ENCODE measurements around the gene ITGAL. TPM values are rescaled to one million over a fixed set of nuclear protein-coding genes. Genes with fewer than 3 reads are reported as not detected.

The ITGAL gene
- total RNA-seq, 1 donor: 0.36 TPM

DNA sequence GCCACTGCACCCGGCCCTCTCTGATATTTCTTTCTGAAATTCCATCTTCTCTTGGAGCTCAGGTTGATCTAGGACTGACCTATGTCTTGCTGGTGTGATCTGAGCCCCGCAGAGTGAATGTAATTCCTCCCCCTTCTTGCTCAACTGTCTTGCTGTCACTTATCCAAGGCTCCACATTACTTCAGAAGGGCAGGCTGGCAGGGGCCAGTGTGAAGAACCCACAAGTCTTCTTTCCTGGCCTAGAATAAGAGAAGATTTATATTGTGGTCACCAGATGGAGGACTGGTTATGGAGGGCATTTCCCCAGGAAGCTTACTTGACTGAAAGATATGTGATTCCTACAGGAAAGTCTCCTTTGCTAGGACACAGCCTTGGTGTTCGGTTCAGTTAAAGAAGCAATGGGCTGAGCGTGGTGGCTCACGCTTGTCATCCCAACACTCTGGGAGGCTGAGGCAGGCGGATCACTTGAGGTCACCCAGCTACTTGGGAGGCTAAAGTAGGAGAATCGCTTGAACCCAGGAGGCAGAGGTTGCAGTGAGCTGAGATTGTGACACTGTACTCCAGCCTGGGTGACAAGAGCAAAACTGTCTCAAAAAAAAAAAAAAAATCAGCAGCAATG, 13.4 kb downstream of the ITGAL start:
- H3K79me2 ChIP-seq (ENCODE audit: insufficient read depth, low read length): no peaks in the 10 kb centered on the region
- no peaks in the 10 kb centered on the region for H3K4me1 ChIP-seq (ENCODE audit: insufficient read depth, low read length)
- no peaks in the 10 kb centered on the region for H3K36me3 ChIP-seq (ENCODE audit: insufficient read depth, low read length)
- no peaks in the 10 kb centered on the region for H3K27me3 ChIP-seq (ENCODE audit: insufficient read depth, low read length)
- H3K4me2 ChIP-seq (ENCODE audit: insufficient read depth, low read length): no peak overlapping the region
- no peak overlapping the region for H3K27ac ChIP-seq (ENCODE audit: low read depth, low read length)
- TF ChIP-seq, protein P1, sequence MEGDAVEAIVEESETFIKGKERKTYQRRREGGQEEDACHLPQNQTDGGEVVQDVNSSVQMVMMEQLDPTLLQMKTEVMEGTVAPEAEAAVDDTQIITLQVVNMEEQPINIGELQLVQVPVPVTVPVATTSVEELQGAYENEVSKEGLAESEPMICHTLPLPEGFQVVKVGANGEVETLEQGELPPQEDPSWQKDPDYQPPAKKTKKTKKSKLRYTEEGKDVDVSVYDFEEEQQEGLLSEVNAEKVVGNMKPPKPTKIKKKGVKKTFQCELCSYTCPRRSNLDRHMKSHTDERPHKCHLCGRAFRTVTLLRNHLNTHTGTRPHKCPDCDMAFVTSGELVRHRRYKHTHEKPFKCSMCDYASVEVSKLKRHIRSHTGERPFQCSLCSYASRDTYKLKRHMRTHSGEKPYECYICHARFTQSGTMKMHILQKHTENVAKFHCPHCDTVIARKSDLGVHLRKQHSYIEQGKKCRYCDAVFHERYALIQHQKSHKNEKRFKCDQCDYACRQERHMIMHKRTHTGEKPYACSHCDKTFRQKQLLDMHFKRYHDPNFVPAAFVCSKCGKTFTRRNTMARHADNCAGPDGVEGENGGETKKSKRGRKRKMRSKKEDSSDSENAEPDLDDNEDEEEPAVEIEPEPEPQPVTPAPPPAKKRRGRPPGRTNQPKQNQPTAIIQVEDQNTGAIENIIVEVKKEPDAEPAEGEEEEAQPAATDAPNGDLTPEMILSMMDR (IDR thresholded peaks at IDR 0.05; ENCODE audit: extremely low read depth, low read depth, low read length): no peak
- DNase-seq (ENCODE audit: insufficient read length, low spot score, missing footprints): peak; percentile 48
- no peak overlapping the region for H2AFZ ChIP-seq (ENCODE audit: low read length)
- H3K9me3 ChIP-seq (ENCODE audit: low read depth, low read length): no peaks in the 10 kb centered on the region
- no peaks in the 10 kb centered on the region for H4K20me1 ChIP-seq (ENCODE audit: insufficient read depth, low read length)
- no peak overlapping the region for H3K4me3 ChIP-seq (ENCODE audit: insufficient read depth, low read length)

DNA sequence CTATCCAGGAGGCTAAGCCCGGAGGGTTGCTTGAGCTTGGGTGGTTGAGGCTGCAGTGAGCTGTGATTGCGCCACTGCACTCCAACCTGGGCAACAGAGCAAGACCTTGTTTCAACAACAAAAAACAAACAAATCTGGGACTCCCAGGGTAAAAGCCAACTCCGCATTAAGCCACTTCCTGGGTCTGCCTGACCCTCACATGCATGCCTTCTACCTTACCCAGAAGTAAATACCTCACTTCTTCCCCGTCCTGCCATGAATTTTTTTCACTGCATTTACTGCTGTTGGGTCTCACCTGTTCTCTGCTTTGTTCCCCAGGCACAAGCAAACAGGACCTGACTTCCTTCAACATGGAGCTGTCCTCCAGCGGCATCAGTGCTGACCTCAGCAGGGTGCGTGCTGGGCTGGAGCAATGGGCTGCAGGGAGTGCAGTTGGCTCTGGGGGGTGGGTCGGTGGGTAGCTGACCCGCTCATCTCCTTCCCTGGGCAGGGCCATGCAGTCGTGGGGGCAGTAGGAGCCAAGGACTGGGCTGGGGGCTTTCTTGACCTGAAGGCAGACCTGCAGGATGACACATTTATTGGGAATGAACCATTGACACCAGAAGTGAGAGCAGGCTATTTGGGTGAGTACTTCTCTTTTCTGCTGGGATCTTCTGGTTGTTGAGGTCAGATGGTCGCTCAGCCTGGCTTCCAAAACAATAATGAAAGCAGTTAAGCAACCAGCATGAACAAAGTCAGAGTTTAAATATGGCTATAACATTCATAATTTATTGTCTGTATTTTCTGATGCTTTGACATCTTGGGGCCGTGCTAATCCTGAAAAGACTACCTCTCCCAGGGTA, 16.4 kb downstream of the ITGAL start:
- no peaks in the 10 kb centered on the region for H4K20me1 ChIP-seq (ENCODE audit: insufficient read depth, low read length)
- no peaks in the 10 kb centered on the region for H3K9me3 ChIP-seq (ENCODE audit: low read depth, low read length)
- no peaks in the 10 kb centered on the region for H3K36me3 ChIP-seq (ENCODE audit: insufficient read depth, low read length)
- peaks cover 8% of the 10 kb centered on the region for H3K4me1 ChIP-seq (ENCODE audit: insufficient read depth, low read length)
- no peak overlapping the region for H3K4me3 ChIP-seq (ENCODE audit: insufficient read depth, low read length)
- no peak overlapping the region for H2AFZ ChIP-seq (ENCODE audit: low read length)
- TF ChIP-seq, protein P1 (IDR thresholded peaks at IDR 0.05; ENCODE audit: extremely low read depth, low read depth, low read length): no peak
- H3K27ac ChIP-seq (ENCODE audit: low read depth, low read length): no peak overlapping the region
- H3K79me2 ChIP-seq (ENCODE audit: insufficient read depth, low read length): no peaks in the 10 kb centered on the region
- no peak overlapping the region for H3K4me2 ChIP-seq (ENCODE audit: insufficient read depth, low read length)
- H3K27me3 ChIP-seq (ENCODE audit: insufficient read depth, low read length): no peaks in the 10 kb centered on the region
- DNase-seq (ENCODE audit: insufficient read length, low spot score, missing footprints): no peak

DNA sequence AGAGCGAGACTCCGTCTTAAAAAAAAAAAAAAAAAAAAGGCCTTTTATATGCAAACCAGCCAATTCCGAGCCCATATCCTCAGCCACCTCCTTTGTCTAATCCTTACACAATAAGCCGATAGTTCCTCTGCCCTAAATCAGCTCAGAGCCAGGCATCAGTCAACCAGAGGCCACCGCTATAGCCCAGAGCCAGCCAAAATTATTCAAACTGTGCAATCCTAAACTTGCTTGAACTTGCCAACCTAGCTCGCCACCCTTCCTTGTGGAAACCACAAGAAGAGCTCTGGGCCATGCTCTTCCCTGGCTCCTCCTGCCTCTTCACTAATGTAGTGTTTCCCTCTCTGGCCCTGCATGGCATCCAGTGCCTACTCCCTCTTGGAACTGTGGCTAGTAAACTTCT, 17.7 kb downstream of the ITGAL start:
- TF ChIP-seq, protein P1 (IDR thresholded peaks at IDR 0.05; ENCODE audit: extremely low read depth, low read depth, low read length): no peak

DNA sequence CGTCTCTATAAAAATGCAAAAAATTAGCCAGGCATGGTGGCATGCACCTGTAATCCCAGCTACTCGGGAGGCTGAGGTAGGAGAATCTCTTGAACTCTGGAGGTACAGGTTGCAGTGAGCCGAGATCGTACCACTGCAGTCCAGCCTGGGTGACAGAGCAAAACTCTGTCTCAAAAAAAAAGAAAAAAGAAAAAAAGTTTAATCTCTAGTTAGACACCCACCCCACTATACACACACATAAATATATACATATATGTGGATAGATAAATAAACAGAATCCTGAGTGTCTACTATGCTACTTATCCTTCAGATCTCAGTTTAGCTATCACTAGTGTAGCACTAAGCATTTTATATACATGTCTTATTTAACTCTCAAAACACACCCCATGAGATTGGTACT, 18.7 kb downstream of the ITGAL start:
- H3K4me2 ChIP-seq (ENCODE audit: insufficient read depth, low read length): no peak overlapping the region
- H3K79me2 ChIP-seq (ENCODE audit: insufficient read depth, low read length): no peaks in the 10 kb centered on the region
- H3K9me3 ChIP-seq (ENCODE audit: low read depth, low read length): no peaks in the 10 kb centered on the region
- no peaks in the 10 kb centered on the region for H3K36me3 ChIP-seq (ENCODE audit: insufficient read depth, low read length)
- H3K27ac ChIP-seq (ENCODE audit: low read depth, low read length): no peak overlapping the region
- TF ChIP-seq, protein P1 (IDR thresholded peaks at IDR 0.05; ENCODE audit: extremely low read depth, low read depth, low read length): no peak
- H3K27me3 ChIP-seq (ENCODE audit: insufficient read depth, low read length): no peaks in the 10 kb centered on the region
- H3K4me1 ChIP-seq (ENCODE audit: insufficient read depth, low read length): peaks cover 8% of the 10 kb centered on the region
- no peaks in the 10 kb centered on the region for H4K20me1 ChIP-seq (ENCODE audit: insufficient read depth, low read length)
- no peak overlapping the region for H2AFZ ChIP-seq (ENCODE audit: low read length)
- DNase-seq (ENCODE audit: insufficient read length, low spot score, missing footprints): no peak
- no peak overlapping the region for H3K4me3 ChIP-seq (ENCODE audit: insufficient read depth, low read length)

More for the DNA sequence above, 17.7 kb downstream of the ITGAL start:
- Histone ChIP-seq H3K9me3 (ENCODE audit: low read depth, low read length) (no peaks in the 10 kb centered on the region), H3K4me1 (ENCODE audit: insufficient read depth, low read length) (peaks cover 8% of the 10 kb centered on the region), H3K27me3 (ENCODE audit: insufficient read depth, low read length) (no peaks in the 10 kb centered on the region), H2AFZ (ENCODE audit: low read length) (no peak overlapping the region), H3K4me3 (ENCODE audit: insufficient read depth, low read length) (no peak overlapping the region), H4K20me1 (ENCODE audit: insufficient read depth, low read length) (no peaks in the 10 kb centered on the region), H3K79me2 (ENCODE audit: insufficient read depth, low read length) (no peaks in the 10 kb centered on the region), H3K4me2 (ENCODE audit: insufficient read depth, low read length) (no peak overlapping the region), H3K36me3 (ENCODE audit: insufficient read depth, low read length) (no peaks in the 10 kb centered on the region), H3K27ac (ENCODE audit: low read depth, low read length) (no peak overlapping the region)
- no peak for DNase-seq (ENCODE audit: insufficient read length, low spot score, missing footprints)
